Activated T-helper 1 cell treated with anti-CD3 and anti-CD28 coated beads, Interleukin-12 subunit alpha, Interleukin-12 subunit beta, Interleukin-2, Interleukin-4 antibody, amounts not matched to agents 30 ng/mL and 10 ng/mL and 1 ng/mL, durations not matched to agents 14 hours and 24 hours and 36 hours (primary cell): Measurements from ENCODE around the gene SLC35F1. TPM values are rescaled to one million over a fixed set of nuclear protein-coding genes. Genes with fewer than 3 reads are reported as not detected.
"Not testable (repeated sequence)": the region's sequence is repeated elsewhere in the genome, so short reads cannot be mapped to it uniquely, and the experiment has no call there.

Experiments used
- DNase-seq: peaks from one replicate; pipeline ENCODE4 v3.0.0; 2021; ENCODE audit warnings: low spot score
- H3K27ac Mint-ChIP-seq: one replicate; pipeline ENCODE4 v1.8.0; 2021; ENCODE audit warnings: mild to moderate bottlenecking, mixed read lengths
- H3K27me3 Mint-ChIP-seq: one replicate; pipeline ENCODE4 v1.8.0; 2022; ENCODE audit warnings: mild to moderate bottlenecking, moderate library complexity, mixed read lengths; ENCODE audit not compliant: insufficient read depth
- H3K36me3 Mint-ChIP-seq: one replicate; pipeline ENCODE4 v1.8.0; 2021; ENCODE audit warnings: low read depth, mixed read lengths
- H3K4me1 Mint-ChIP-seq: one replicate; pipeline ENCODE4 v1.8.0; 2021; ENCODE audit warnings: low read depth, mixed read lengths
- H3K4me3 Mint-ChIP-seq: one replicate; pipeline ENCODE4 v1.8.0; 2021; ENCODE audit warnings: mild to moderate bottlenecking, moderate library complexity, mixed read lengths
- H3K9me3 Mint-ChIP-seq: one replicate; pipeline ENCODE4 v1.8.0; 2021; ENCODE audit warnings: mixed read lengths
- intact Hi-C: fragments of 100-400 bp; cut with micrococcal nuclease; formaldehyde crosslinking; loops from one replicate; pipeline ENCODE4 v1.15.1; 2024
- total RNA-seq: library from RNA; stranded (reverse); gene quantifications from 2 replicates; pipeline ENCODE4 v1.2.3, GENCODE V29; 2022

Gene SLC35F1
- total RNA-seq, 1 donor from 2014 or later, result not detected

DNA sequence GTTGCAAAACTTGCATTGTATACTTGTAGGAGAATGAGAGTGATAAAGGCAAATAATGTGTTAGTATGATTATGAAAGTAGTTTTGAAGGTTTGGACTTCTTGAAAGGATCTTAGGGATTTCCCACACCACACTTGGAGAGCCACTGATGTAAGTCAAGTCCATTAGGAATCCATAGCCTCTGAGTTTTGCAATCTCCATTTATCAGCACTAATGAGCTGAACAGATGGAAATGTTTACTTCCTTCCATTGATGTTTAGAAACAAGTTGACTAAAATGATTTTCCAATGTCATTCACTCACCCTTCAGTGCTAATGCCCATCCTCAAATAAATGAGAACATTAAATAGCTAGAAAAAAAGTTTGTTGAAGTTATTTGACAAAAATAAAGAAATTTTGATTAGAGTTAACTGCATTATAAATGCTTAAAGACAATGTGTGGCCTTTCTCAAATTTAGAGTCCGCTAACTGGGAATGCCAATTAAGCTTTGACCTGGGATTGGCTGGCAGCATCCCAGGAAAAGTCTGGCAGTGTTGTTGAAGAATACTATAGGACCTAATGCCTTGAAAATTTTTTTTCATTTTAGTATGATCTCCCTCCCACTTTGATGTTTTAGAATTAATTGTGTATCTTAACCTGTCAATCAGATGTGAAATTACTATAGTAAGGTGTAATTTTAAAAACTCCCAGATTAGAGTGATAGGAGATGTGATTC is 68.0 kb downstream of the SLC35F1 start:
- intact Hi-C loops, result loop anchor here (2.0 to 10.0 kb wide), 3 partner anchors 640 to 1137 kb away; no protein-coding TSS in a partner anchor
- no peak for DNase-seq
- peaks cover 5% of the 10 kb centered on the region for H3K9me3 Mint-ChIP-seq
- no peak overlapping the region for H3K4me3 Mint-ChIP-seq
- H3K27me3 Mint-ChIP-seq, result peaks cover 7% of the 10 kb centered on the region
- no peaks in the 10 kb centered on the region for H3K36me3 Mint-ChIP-seq
- H3K27ac Mint-ChIP-seq, result no peak overlapping the region
- H3K4me1 Mint-ChIP-seq, result no peaks in the 10 kb centered on the region

DNA sequence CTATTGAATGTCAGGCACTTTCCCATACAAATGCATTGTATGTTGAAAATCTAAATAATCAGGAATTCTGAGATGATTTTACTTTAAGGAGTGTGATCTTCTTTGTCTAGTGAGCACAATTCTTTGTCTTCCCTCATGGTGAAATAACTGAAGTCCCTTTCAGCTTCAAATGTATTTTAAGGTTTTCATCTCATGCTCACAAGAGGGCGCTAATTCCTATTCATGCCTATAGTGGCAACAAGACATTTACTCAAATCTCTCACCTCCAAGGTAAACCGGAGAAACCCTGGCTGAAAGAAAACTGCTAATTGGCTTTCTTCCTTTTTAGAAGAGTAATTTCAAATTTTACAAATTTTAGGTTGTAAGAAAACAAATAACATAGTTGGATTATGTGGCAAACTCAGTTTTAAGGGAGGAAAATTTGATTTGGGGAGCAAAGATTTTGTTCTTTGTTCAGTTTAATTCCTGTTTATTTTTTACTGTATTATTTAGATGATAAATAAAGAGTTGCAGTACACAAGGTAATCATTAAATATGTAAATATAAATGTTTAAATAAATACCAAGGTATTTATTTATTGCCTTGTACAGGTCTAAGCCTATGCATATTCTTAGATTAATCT is 69.1 kb downstream of the SLC35F1 start:
- no peak overlapping the region for H3K4me3 Mint-ChIP-seq
- H3K4me1 Mint-ChIP-seq, result no peaks in the 10 kb centered on the region
- peaks cover 7% of the 10 kb centered on the region for H3K27me3 Mint-ChIP-seq
- DNase-seq, result no peak
- H3K27ac Mint-ChIP-seq, result no peak overlapping the region
- intact Hi-C loops, result loop anchor here (1.0 to 10.0 kb wide), 3 partner anchors 575 to 1136 kb away; no protein-coding TSS in a partner anchor
- no peaks in the 10 kb centered on the region for H3K36me3 Mint-ChIP-seq
- peaks cover 5% of the 10 kb centered on the region for H3K9me3 Mint-ChIP-seq

DNA sequence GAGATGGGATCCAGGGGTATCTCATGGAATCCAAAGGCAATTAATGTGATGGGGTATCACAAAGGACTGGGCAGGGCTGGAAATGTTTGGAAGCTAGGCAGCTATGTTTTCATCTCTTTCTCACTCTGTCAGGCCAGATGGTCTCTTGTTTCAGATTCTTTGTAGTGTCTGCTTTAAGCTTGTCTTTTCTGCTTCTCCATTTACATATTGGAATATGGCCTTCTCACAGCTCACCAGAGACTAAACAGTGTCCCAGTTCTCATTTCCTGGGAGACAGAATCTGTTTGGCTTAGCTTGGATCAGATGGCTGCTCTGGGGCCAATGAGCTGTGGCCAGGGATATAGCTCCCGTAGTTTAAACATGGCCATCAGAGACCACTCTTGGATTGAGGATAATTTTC is 78.9 kb downstream of the SLC35F1 start:
- no peak for DNase-seq
- intact Hi-C loops, result no loop called here
- Mint-ChIP-seq H3K4me1 (no peaks in the 10 kb centered on the region), H3K9me3 (no peaks in the 10 kb centered on the region), H3K27me3 (peaks cover 6% of the 10 kb centered on the region), H3K36me3 (no peaks in the 10 kb centered on the region), H3K4me3 (no peak overlapping the region), H3K27ac (no peak overlapping the region)

DNA sequence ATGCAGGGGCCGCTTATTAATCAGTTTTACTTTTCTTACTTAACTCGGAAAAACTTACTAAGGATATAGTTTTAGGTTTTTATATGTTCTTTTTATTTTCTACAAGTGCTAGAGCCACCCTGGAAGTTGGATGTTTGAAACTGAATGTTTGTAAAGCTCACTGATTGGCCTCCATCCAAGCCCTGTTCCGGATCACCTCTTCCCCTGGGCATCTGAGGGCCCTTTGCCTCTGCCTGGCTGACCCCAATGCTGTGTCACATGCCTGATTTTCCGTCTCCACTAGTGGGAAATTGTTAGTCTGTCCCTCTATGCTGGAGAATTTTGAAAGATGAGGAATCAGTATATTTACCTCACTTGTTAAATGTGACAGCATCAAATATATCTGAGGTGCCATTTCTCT is 79.3 kb downstream of the SLC35F1 start:
- no peak for DNase-seq
- peaks cover 6% of the 10 kb centered on the region for H3K27me3 Mint-ChIP-seq
- intact Hi-C loops, result no loop called here
- no peak overlapping the region for H3K4me3 Mint-ChIP-seq
- H3K36me3 Mint-ChIP-seq, result no peaks in the 10 kb centered on the region
- H3K9me3 Mint-ChIP-seq, result no peaks in the 10 kb centered on the region
- no peak overlapping the region for H3K27ac Mint-ChIP-seq
- no peaks in the 10 kb centered on the region for H3K4me1 Mint-ChIP-seq

DNA sequence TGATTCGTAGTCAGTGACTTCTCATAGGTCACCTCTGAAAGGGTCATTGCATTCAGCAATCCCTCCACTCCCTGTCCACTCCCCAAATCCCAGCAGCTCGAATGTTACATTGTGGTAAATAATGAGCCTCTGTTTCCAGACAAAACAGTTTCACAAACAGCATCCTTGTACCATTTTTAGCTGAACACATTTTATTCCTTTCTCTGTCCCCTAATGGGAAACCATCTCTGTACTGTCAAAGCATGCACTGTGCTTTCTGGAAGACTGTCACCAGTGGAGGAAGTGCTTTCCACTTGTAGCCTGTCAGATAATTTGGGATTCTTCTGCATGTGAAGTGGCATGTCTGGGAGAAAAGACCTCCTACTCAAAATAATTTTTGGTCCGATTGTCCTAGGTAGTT is 82.0 kb downstream of the SLC35F1 start:
- H3K4me3 Mint-ChIP-seq, result no peak overlapping the region
- no peaks in the 10 kb centered on the region for H3K36me3 Mint-ChIP-seq
- peaks cover 6% of the 10 kb centered on the region for H3K27me3 Mint-ChIP-seq
- H3K4me1 Mint-ChIP-seq, result no peaks in the 10 kb centered on the region
- DNase-seq, result no peak
- intact Hi-C loops, result no loop called here
- H3K9me3 Mint-ChIP-seq, result no peaks in the 10 kb centered on the region
- no peak overlapping the region for H3K27ac Mint-ChIP-seq

DNA sequence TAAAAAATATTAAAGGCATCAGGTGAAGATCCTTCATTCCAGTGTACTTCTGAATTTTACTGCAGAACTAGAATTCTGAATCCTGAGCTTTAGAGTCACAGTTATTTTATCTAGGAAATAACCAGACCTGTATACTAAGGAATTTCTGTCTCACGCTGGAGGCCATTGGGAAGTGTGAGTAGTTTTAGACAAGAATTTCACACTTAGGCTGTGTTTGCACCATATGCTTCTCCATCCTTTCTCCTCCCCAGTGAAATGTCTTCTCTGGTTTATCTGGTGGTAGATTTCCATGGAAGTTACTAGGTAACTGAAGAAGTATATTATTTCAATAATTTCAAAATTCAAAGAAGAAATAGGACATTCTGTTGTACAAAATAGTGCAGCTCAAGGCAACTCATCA is 83.1 kb downstream of the SLC35F1 start:
- intact Hi-C loops, result no loop called here

DNA sequence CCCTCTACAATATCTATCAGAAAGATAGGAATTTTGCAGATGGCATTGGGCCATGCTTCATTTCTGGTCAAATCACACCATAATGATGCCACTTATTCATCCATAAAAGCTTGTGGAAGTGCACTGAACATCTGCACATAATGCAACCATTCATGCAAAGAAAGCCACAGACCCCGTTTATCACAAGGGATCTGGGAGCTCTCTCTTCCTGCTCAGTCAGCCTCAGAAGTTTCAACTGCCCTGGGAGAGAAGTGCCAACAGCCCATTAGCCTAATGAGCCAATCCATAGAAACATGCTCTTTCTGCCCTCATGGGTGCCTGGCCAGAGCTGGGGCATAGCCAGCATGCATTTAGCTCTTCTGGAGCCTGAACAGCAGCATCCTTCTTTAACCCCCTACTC is 85.8 kb downstream of the SLC35F1 start:
- Mint-ChIP-seq H3K27ac (no peak overlapping the region), H3K4me3 (no peak overlapping the region), H3K27me3 (peaks cover 3% of the 10 kb centered on the region), H3K36me3 (no peaks in the 10 kb centered on the region), H3K9me3 (no peaks in the 10 kb centered on the region), H3K4me1 (no peaks in the 10 kb centered on the region)
- intact Hi-C loops, result no loop called here
- DNase-seq, result no peak

More for the DNA sequence above, 83.1 kb downstream of the SLC35F1 start:
- no peaks in the 10 kb centered on the region for H3K36me3 Mint-ChIP-seq
- no peaks in the 10 kb centered on the region for H3K4me1 Mint-ChIP-seq
- peaks cover 6% of the 10 kb centered on the region for H3K27me3 Mint-ChIP-seq
- H3K9me3 Mint-ChIP-seq, result no peaks in the 10 kb centered on the region
- no peak overlapping the region for H3K4me3 Mint-ChIP-seq
- no peak overlapping the region for H3K27ac Mint-ChIP-seq
- no peak for DNase-seq

DNA sequence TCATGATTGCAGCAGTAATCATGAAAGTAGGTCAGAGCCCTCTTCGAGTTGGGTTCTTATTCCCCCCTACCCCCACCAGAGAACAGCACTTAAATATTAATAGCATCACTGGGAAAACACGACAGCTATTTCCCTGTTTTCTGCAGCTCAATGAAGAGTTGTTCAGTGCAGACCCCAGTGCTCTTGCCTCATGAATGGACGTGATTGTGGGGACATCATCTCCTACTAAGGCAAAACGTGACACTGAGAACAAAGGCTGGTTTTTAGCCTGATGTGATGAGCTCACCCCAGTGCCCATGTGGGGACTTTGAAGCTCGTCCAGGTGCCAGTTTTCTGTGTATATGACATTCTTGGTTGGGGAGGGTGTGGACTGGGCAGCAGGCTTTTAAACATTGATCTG is 105.9 kb downstream of the SLC35F1 start:
- Mint-ChIP-seq H3K27ac (no peak overlapping the region), H3K36me3 (no peaks in the 10 kb centered on the region), H3K9me3 (peaks cover 7% of the 10 kb centered on the region), H3K4me3 (no peak overlapping the region), H3K4me1 (no peaks in the 10 kb centered on the region), H3K27me3 (no peaks in the 10 kb centered on the region)
- intact Hi-C loops, result no loop called here
- DNase-seq, result no peak

DNA sequence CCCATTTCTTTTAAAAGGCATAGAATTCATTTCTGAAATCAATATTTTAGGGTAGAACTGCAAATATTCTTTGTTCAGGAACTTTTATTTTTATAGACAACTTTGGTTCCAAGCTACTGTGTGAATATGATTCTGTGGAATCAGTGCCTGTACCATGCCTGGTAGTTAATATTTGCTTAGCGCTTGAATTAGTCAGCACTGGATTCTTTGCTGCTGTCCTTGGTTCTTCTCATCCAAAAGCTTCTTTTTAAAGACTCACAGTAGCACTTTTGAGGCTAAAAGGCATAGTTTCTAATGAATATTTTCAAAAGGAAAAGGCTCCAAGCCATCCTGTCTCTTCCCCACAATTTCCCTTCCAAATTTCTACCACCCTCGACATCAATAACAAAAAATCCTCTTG is 109.5 kb downstream of the SLC35F1 start:
- H3K36me3 Mint-ChIP-seq, result no peaks in the 10 kb centered on the region

DNA sequence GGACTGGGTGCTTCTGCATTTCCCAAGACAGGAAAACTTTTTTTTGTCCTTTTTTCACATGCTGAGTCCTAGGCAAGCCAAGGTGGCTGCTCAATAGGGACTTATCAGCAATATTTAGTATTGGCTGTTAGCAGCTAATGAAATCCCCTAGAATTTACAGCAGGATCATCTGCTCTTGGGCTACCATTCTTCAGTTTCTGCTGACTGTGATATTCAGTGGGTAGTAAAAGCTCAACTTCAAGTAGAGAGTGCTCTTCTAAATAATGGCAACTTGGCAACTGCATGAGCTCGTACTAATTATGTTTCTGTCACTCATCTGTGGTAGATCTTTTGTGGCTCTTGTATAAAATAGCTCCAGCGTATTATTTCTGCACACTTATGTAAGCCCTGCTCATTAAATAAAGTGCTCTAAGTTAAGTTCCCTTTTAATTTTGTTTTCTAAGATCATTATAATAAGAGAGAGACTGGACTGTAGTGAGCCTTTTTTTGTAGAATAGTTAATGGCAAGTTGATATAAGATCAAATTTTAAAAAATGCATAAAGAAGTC is 110.3 kb downstream of the SLC35F1 start:
- DNase-seq, result no peak
- H3K27me3 Mint-ChIP-seq, result no peaks in the 10 kb centered on the region
- intact Hi-C loops, result no loop called here

More for the DNA sequence above, 109.5 kb downstream of the SLC35F1 start:
- Mint-ChIP-seq H3K27ac (no peak overlapping the region), H3K4me1 (no peaks in the 10 kb centered on the region), H3K27me3 (no peaks in the 10 kb centered on the region), H3K4me3 (no peak overlapping the region), H3K9me3 (no peaks in the 10 kb centered on the region)
- intact Hi-C loops, result no loop called here
- no peak for DNase-seq

DNA sequence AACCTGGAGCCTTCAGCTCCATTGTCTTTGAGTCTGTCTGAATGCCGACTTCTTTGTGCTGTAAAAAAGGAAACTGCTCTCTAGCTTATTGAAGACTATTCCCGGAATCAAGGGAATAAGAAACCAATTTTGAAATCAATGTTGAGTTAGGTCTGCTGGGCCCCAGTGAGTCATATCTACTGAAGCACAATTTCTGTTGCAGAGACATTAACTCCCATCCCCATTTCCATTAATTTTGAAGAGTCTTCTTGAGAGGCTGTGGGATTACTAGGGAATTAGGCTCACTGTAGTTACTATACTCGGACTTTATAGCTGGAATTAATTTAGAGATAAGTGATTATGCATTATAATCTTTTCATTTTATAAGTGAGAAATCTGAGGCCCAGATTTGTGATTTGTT is 116.7 kb downstream of the SLC35F1 start:
- Mint-ChIP-seq H3K4me3 (no peak overlapping the region), H3K4me1 (no peaks in the 10 kb centered on the region), H3K27me3 (no peaks in the 10 kb centered on the region), H3K36me3 (no peaks in the 10 kb centered on the region), H3K9me3 (no peaks in the 10 kb centered on the region), H3K27ac (no peak overlapping the region)
- intact Hi-C loops, result no loop called here
- DNase-seq, result no peak

More for the DNA sequence above, 110.3 kb downstream of the SLC35F1 start:
- Mint-ChIP-seq H3K36me3 (no peaks in the 10 kb centered on the region), H3K27ac (no peak overlapping the region), H3K9me3 (no peaks in the 10 kb centered on the region), H3K4me3 (no peak overlapping the region), H3K4me1 (no peaks in the 10 kb centered on the region)

DNA sequence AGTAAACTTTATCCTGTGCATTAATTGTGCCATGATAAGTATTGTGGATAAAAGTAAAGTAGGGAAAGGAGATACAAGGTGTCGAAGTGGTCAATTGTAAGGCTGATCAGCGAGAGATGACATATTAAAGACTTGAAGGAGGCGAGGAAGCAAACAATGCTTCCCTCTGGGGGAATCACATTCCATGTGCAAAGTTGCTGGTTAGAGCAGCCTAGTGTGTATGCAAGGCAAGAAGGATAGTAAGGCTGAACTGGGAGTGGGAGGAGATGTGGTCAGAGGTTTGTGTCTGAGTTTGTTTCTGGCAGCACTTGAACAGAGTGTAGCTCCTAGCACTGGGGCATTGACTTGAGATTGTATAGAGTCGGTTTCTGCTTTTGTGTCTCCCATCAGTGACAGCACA is 122.9 kb downstream of the SLC35F1 start:
- DNase-seq, result no peak
- no peak overlapping the region for H3K27ac Mint-ChIP-seq
- no peaks in the 10 kb centered on the region for H3K36me3 Mint-ChIP-seq
- H3K4me1 Mint-ChIP-seq, result no peaks in the 10 kb centered on the region
- no peaks in the 10 kb centered on the region for H3K27me3 Mint-ChIP-seq
- intact Hi-C loops, result no loop called here
- H3K9me3 Mint-ChIP-seq, result no peaks in the 10 kb centered on the region
- H3K4me3 Mint-ChIP-seq, result no peak overlapping the region

DNA sequence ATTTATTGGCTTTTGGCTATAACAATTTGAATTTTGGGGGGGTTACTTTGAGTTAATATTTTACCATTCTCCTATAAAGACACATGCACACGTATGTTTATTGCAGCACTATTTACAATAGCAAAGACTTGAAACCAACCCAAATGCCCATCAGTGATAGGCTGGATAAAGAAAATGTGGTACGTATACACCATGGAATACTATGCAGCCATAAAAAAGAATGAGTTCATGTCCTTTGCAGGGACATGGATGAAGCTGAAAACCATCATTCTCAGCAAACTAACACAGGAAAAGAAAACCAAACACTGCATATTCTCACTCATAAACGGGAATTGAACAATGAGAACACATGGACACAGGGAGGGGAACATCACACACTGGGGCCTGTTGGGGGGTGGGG is 130.4 kb downstream of the SLC35F1 start:
- H3K27me3 Mint-ChIP-seq, H3K4me3 Mint-ChIP-seq, H3K9me3 Mint-ChIP-seq, intact Hi-C loops, H3K36me3 Mint-ChIP-seq, H3K27ac Mint-ChIP-seq, H3K4me1 Mint-ChIP-seq, DNase-seq: not testable (repeated sequence)
